HG03039 (cell line): Measurements from ENCODE around the gene ADAM19.

ENCODE experiments used
- ATAC-seq: cut with Tn5 transposase; IDR thresholded peaks from one replicate; pipeline ENCODE4 v1.9.1; 2021; ENCODE audit warnings: mild to moderate bottlenecking, moderate library complexity; ENCODE audit not compliant: unreplicated experiment

Gene ADAM19

DNA sequence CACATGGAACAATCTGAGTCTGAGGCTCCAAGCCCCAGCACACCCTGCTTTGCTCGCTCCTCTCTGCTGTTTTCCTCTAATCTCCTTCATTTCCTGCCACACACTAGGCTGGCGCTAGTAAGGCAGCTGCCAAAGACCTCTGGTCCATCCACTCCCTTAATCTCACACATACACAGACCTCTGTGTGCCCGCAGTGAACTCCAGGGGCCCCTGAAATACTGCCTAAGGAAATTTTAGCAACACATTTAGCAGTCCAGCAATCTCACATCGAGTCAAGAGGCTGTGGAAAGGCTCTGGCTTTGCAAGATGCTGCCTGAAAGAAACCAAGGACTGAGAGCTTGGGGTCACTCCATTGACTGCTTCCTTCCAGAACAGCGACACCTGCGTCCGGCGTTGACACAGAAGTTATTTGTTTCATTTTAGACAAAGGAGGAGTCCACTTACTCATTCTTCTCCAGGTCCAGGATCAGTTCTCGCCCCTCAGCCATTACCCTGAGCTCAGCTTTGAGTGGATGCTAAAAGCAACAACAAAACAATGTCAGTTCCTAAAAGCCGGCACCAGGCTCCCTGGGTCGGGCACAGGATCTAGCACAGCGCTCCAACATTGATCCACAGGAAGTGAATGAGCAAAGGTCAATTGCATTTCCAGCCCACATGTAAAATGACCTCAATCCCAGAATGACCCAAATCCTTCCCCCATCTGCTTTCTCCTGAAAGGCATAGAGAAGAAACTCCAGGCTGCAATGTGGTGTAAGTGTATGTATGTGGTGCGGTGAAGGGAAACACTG lies 11.5 kb downstream of the ADAM19 start:
- no peak for ATAC-seq

DNA sequence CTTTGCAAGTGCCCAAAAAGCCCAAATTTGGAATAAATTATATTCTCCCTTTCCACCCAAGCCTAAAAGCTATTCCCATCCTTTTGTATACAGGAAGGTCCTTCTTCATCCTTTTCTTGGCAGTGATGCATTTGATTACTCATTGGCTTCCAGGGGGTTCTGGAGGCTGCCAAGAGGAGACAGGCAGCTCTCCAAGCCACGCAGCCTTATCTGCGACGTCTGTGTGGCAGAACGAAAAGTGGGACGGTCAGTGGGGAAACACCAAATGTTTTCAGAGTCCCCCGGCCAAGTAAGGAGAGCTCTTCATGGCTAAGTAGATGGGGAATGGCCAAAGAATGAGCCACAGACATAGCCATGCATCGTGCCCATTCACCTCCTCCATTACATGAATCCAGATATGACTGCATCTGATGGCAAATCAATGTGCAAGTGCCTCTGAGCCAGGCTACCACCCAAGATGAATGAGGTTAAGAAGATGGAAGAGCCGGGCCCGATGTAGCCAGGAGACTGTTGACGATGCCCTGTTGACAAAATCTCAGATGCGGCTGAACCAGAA lies 12.1 kb downstream of the ADAM19 start:
- ATAC-seq: no peak

DNA sequence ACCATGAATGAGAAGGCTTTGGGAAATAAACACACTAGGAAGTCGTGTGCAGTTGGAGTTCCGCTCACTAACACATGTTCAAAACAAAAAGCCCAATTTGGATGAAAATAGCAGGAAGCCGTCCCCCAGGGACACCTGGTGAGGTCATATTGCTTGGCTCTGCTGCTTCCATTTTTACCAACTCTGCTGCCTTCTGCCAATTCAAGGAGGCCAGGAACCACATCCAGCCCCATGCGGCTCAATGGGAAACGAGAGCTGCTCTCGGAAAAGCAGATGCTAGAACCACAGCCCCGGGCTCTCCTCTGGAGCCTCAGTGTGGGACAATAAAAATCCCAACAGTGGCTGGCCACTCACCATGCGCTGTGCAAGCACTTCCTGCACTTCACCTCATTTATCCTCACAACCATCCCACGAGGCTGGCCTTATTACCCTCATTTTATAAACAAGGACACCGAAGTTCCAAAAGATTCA lies 13.4 kb downstream of the ADAM19 start:
- no peak for ATAC-seq

GRCh38 chr5:157561110-157561509 lies 14.5 kb downstream of the ADAM19 start:
- ATAC-seq: no peak

GRCh38 chr5:157559301-157559700 lies 16.3 kb downstream of the ADAM19 start:
- no peak for ATAC-seq

DNA sequence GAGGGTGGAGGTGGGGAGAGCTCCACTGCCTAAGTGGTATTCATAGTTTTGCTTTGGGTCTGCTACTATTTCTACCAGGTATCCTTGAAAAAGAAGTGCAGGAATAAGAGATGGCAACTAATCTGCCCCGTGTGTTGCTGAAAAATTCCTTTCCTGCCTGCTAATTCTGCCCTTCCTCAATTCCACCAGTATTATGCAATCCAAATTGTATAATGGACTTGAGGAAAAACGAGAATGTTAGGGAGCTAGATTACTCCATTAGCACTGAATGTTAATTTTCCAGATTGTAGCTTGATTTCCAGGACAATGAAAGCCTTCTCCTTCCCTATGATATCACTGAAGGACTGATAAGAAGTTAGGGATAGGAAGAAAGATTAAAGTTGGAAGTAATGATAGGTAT lies 16.9 kb downstream of the ADAM19 start:
- ATAC-seq: no peak

DNA sequence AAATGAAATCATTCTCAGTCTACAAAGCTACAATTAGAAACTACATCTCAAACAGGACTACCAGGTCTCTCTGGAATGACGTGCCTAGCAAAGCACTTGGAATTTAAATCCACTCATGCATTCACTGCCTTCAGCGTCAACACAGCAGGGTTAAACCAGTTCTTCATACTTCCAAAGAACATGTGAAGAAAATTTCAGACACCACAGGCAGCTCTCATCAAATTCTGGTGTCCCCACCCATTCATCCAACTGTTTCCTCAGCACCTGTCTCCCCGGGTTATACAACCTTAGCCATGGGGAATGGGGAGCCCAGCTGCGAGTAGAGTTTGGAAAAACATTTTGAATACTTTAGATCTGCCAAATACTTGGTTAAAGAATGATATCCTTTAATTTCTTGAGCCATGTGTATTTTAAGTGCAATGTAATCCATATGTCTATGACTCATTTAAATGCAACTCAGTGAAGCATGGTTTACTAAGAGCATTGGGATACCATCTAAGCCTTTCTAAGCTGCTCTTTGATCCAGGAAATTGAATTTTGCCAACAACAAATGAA lies 17.5 kb downstream of the ADAM19 start:
- ATAC-seq: no peak

DNA sequence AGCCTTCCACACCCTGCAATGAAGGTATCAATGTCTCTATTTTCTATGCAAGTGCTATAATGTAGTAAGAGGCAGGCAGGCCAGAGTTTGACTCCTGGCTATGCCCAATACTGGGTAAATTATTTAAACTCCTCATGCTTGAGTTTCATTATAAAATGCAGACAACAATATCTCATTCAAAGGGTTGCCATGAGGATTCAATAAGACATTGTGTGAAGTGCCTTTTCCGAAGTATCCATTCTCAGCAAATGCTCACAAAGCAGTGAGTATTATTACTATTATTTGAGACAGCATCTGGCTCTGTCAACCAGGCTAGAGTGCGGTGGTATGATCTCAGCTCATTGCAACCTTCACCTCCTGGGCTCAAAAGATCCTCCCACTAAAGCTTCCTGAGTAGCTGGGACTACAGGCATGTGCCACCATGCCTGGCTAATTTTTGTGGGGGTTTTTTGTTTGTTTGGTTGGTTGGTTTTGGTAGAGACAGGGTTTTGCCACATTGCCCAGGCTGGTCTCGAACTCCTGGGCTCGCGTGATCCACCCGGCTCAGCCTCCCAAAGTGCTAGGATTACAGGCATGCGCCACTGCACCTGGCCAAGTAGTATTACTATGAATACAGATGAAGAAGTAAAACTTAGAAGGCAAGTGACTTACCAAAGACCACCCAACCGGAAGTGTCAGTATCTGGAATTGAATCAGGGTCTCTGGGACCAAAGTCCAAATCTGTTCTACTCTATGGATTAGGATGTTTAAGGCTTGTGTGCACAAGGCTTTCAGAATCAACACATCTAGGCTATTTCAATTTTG lies 18.8 kb downstream of the ADAM19 start:
- ATAC-seq: no peak

DNA sequence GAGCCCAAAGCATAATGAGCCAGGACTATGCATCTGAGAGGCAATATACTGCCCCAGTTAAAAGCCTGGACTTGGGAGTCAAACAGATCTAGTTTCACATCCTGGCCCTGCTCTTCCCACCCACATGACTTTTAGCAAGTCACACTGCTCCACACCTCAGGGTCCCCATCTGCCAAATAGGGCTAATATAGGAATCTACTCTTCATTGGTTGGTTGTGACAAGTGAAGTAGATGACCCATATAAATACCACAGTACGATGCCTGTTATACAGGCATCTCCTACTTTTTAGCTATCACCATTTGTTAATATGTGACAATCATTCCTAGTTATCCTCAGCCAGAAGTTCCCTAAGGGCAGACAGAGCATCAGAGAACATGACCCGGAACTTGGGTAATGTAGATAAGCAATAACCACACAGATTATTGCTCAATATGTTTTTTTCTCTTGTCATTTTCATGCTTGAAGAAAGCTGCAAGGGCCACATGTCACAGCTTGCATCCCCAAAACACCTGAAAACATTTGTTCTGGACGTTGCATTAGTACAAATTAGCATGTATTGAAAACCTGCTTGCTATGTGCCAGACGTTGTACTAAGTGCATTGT lies 20.4 kb downstream of the ADAM19 start:
- ATAC-seq: no peak

DNA sequence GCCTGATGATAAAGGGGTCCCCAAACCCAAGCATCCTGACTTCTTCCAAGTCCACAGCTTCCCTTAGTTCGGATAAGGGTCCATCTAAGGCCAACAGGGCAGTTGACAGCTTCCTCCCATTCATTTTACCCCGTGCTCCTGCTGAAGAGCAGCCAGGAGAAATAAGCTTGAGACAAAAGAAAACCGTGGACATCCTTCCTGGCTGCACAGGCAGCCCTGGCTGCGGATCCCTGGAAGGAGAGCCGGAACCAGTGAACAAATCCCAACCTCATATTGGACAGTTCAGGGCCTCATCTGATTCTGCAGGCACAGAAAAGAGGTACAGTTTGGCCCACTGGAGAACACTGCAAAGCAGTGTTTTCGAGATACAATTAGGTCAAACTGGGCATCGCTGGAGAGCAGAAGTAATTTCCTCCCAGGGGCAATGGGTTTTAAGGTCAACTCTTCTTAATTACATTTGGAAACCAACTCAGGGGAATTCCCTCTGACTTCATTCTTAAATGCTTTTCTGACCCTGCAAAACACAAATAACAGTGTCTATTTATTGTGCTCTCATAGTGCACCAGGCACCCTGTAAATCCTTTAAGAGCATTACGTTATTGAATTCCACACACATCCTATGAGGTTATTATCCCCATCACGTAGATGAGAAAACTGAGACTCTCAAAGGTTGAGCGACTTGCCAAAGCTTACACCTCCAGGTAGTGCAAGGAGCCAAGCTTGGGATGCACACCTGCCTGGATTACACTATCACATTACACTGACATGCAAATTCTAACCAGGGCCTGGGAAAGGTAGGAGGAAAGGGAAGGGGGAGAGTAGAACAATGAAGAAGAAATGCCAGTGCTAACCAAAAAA lies 21.2 kb downstream of the ADAM19 start:
- ATAC-seq: no peak

DNA sequence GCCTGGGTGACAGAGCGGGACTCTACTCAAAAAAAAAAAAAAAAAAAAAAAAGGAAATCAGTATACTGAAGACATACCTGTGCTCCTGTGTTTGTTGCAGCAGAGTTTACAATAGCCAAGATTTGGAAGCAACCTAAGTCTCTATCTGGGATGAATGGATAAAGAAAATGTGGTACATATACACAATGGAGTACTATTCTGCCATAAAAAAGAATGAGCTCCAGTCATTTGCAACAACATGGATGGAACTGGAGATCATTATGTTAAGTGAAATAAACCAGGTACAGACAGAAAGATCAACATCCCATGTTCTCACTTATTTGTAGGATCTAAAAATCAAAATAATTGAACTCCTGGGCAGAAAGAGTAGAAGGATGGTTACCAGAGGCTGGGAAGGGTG lies 22.9 kb downstream of the ADAM19 start:
- no peak for ATAC-seq

DNA sequence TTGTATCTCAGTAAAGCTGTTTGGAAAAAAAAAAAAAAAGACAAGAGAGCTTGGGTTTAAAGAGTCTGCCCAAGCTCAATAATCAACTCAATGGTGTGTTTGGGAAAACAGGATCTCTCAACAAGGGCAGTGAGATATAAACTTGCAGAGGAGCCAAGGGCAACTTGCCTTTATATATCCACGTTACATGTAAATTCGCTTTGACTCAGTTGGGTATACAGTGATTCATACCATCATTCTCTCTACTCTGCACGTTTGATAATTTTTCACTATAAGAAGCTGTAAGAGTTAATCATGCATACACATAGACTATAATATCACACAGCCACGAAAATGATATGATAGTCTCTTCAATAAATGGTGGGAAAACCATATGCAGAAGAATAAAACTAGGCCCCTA lies 24.9 kb downstream of the ADAM19 start:
- ATAC-seq: no peak

DNA sequence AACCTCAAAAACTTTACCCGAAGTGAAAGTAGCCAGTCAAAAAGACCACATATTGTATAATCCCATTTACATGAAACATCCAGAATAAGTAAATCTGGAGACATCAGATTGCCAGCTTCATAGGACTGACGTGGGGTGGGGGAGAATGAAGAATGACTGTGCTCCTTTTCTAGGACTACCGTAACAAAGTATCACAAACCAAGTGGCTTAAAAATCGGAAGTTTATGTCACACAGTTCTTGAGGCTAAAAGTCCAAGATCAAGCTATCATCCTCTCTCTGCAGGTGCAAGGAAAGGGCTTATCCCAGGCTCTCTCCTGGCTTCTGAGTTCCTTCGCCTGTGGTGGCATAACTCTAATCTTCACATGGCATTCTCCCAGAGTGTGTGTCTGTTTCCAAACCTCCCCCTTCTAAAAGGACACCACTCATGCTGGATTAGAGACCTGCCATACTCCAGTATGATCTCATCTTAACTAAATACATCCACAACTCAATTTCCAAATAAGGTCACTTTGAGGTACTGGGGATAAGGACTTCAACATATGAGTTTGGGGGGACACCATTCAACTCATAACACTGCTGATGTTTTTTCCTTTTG lies 25.5 kb downstream of the ADAM19 start:
- ATAC-seq: no peak

GRCh38 chr5:157549283-157549629 lies 26.3 kb downstream of the ADAM19 start:
- no peak for ATAC-seq

DNA sequence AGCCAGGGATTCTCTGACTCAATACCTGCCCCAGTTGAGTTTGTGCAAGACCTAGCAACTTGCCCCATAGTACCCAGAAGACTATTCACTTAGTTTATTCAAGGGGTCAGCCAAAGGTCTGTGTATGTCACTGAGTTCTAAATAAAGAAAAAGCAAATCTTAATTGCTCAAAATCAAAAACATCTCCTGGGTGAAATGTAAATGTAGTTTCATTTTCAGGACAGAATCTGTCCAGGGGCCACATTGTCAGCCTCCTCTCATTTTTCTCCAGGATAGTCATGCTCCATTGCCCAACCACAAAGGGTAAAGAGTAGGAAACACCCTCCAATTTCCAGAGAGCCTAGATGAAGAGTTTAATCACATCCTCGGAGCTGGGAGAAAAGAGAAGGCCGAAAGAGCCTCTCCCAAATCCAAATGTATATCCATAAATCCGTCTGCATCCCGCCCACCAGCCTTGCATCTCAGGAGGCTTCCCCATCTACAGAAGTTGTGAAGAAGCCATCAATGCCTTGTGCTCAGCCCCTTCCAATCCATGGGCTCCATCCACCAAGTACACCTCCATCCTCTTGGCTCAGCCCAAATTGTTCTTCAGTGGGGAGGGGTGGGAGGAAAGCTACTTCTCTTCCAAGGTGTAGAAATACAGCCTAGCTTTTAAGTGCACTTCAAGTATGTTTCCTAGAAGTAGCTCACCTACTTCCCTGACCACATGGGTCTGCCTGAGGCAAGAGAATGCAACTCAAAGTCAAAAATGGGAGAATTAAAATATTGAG lies 26.9 kb downstream of the ADAM19 start:
- ATAC-seq: no peak

DNA sequence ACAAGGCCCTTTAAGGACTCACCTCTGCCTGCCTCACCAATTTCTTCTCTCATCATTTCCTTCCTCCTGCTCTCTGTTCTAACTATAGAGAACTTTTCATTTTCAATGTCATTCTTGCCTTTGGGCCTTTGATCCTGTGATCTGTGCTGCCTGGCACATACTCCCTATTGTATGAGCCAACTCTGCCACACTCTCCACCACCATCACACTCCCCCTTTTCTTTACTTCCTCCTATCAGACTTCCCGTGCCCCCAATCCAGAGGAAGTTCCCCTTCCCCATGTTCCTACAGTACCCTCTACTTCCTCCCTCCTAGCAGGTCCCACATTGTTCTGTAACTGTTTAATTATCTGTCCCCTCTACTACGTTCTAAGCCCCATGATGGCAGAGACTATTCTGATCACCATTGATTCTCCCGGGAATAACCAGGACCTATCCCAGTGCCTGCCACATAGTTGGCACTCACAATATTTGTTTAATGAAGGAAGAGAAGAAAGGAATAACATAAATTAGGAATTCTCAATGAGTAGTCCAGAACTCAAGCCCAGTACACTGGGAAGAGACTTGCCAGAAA lies 27.5 kb downstream of the ADAM19 start:
- no peak for ATAC-seq

DNA sequence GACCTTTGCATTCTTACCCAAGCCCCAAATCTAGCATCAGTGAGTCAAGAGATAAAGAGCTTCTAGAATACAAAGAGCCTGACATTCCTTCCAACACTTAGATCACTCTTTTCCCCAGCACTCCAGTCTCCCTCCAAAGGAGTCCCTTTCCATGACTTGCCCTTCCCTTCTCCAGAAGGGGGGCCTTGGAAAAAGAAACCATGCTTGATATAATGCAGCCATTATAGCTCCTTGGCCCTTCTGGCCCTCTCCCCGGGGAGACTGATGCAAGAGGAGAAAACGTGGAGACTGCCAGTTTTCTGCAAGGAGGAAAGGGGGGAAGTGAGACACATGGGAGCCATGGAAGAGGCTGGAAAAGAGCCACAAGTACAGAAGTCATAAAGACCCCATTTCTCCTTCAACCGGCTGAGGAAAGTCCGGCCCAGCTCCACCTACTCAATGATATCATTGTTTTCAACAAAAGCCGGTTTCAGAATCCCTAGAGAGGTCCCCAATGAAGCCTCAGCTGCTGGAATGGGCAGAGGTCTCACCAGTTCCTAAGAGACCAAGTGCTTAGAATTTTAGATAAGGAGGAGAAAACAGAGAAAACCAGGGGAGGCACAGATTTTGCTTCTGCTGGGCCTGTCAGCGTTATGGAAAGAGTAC lies 29.0 kb downstream of the ADAM19 start:
- ATAC-seq: no peak

DNA sequence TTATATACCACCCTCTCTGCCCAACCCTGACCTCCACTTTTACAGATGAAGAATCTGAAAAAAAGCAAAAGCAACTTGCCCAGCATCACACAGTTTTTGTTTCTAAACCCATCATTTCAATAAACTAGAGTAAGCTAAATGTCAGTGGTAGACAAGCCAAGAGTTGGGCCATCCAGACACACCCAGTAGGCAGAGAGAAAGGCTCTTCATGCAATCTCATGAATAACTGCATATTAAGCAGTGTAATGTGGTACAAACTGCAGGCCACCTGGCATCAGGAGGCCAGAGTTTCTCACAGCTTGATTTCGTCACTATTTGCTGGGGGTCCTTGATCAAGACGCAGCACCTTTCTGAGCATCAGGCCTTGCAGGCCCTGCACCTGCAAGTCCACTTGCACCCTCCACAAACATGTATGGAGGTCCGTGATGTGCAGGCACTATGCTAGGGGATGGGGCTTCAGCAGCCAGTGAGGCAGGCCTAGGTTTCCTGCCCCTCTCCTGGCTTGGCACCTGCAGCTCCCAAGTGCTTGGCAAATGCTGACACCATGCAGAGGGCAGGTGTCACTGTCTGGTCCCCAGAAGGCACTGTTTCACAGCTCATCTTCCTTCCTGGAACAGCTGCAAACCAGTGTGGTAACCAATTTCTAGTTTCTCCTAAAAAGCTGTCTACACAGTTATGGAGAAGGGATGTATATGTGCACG lies 29.8 kb downstream of the ADAM19 start:
- ATAC-seq: no peak
